ENCODE results near the gene MIOX. TPM values are rescaled to one million over a fixed set of nuclear protein-coding genes. Genes with fewer than 3 reads are reported as not detected.
A peak's percentile ranks its signal among the peaks of the same experiment; 100 is the strongest.

Gene MIOX
- total RNA-seq, 2 experiments from 2014 or later: 0.23 TPM; not detected in 1

DNA sequence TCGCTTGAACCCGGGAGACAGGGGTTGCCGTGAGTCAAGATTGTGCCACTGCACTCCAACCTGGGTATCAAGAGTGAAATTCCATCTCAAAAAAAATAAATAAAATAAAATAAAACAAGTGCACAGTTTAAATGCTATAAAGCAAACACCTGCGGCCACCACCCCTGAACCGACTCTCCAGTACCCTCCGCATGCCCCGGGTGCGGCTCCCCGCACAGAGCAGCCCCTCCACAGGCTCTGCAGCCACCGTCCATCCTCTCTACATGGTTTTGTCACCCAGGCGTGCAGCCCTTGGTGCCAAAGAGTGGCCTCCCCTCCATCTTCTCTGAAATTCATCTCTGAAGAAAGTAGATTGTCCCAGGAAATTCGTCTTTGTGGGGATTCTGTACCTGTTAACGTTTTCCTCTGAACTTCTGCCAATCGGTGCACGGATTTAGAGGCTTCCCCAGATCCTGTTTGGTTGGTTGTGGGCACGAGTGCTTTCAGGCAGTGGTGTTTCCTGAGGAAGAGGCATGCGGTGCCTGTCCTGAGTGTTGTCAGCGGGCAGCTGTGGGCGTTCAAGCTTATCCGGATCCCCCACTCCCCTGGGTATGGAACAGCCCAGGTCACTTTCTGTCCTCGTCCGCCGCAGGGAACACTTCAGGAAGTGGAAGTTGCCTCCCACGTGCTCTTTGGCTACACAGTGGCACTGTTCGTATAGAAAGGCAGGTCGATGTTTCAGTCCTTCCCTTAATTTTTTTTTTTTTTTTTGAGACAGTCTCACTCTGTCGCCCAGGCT is 4.1 kb downstream of the MIOX start:
- Mint-ChIP-seq H3K27ac (peak overlapping the region; percentile 46), H3K4me3 (no peak overlapping the region), H3K9me3 (no peaks in the 10 kb centered on the region), H3K27me3 (peaks cover 10% of the 10 kb centered on the region), H3K36me3 (ENCODE audit: low read depth) (no peaks in the 10 kb centered on the region), H3K4me1 (peaks cover 11% of the 10 kb centered on the region)
- ChIA-PET POLR2A (interaction anchor here (0.6 kb wide), 1 partner anchor 15 kb away, joined by 3 read pairs; no protein-coding TSS in a partner anchor), CTCF (interaction anchor here (1.0 to 1.7 kb wide), 2 partner anchors 7 to 35 kb away, joined by 3 to 5 read pairs; no protein-coding TSS in a partner anchor)
- no peak for DNase-seq

DNA sequence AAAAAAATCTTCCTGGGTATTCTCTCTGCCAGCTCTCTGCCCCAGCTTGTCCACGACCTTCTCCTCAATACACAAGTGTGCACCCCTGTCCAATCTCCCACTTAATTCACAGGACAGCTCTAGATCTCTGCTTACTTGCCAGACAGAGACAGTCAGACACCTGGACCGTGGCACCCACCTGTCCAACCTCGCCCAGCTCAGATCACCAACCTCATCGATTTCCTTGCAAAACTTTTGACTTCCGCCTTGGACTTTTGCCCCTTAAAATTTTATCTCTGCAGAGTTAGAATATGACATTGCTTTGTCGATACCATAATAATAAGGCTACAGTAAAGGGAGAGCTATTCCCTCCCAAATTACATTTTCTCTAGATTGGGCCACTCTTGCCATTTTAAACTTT is 10.4 kb downstream of the MIOX start:
- no peak for DNase-seq
- CTCF ChIA-PET: interaction anchor here (0.6 to 3.6 kb wide), 13 partner anchors 7 to 354 kb away, joined by 3 to 13 read pairs (median 4); partner anchors contain the start of genes LMF2, NCAPH2, SCO2 and SYCE3
- no peak overlapping the region for H3K27ac Mint-ChIP-seq
- H3K4me1 Mint-ChIP-seq: peaks cover 11% of the 10 kb centered on the region
- POLR2A ChIA-PET: no interaction called here
- H3K4me3 Mint-ChIP-seq: no peak overlapping the region
- H3K27me3 Mint-ChIP-seq: peaks cover 14% of the 10 kb centered on the region
- H3K9me3 Mint-ChIP-seq: no peaks in the 10 kb centered on the region
- H3K36me3 Mint-ChIP-seq (ENCODE audit: low read depth): no peaks in the 10 kb centered on the region

DNA sequence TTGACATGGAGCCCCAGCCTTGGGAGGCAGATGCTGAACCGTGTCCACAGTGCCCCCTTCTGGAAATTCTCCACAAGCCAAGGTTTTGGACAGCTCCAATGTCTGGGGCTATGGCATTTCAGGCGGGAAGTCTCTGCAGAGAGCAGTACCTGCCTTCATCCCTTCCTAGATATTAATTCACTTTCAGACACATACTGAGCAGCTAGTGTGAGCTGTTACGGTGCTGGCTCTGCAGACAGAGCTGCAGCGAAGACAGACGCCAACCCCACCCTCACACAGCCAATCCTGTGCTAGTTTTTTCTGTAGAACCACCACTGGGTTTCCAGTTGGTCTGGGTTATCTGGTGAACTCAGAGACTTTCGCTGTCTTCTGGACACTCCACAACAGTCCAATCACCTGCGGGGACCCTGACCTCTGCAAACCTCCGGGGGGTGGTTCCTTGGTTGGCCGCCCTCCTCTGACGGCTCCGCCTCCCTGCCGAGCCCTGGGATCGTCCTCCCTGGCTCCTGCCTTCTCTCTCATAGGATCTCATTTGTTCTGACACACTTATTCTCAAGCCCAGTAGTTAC is 11.7 kb downstream of the MIOX start:
- POLR2A ChIA-PET: no interaction called here
- Mint-ChIP-seq H3K9me3 (no peaks in the 10 kb centered on the region), H3K4me3 (no peak overlapping the region), H3K4me1 (peaks cover 11% of the 10 kb centered on the region), H3K27me3 (peaks cover 12% of the 10 kb centered on the region), H3K36me3 (ENCODE audit: low read depth) (no peaks in the 10 kb centered on the region), H3K27ac (peak overlapping the region; percentile 17)
- CTCF ChIA-PET: interaction anchor here (0.6 to 3.6 kb wide), 21 partner anchors 8 to 254 kb away, joined by 3 to 13 read pairs (median 5); partner anchors contain the start of genes HDAC10, LMF2, MIOX and NCAPH2
- peak; percentile 78 for DNase-seq

DNA sequence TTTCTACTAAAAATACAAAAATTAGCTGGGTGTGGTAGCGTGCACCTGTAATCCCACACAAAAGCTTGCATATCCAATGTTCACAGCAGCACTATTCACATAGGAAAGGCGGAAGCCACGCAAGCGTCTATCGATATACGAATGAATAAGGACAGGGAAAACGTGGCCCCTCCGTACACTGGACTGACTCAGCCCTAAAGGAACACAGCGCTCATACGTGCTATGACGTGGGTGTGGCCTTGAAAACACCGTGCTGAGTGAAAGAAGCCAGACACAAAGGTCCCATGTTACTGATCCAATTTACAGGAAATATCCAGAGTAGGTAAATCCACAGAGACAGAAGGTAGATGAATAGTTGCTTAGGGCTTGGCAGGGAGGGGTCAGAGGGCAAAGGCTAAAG is 13.8 kb downstream of the MIOX start:
- peaks cover 9% of the 10 kb centered on the region for H3K27me3 Mint-ChIP-seq
- ChIA-PET POLR2A (no interaction called here), CTCF (interaction anchor here (3.6 kb wide), 1 partner anchor 27 kb away, joined by 13 read pairs; no protein-coding TSS in a partner anchor)
- no peaks in the 10 kb centered on the region for H3K36me3 Mint-ChIP-seq (ENCODE audit: low read depth)
- peaks cover 11% of the 10 kb centered on the region for H3K4me1 Mint-ChIP-seq
- H3K4me3 Mint-ChIP-seq: no peak overlapping the region
- no peak for DNase-seq
- H3K9me3 Mint-ChIP-seq: no peaks in the 10 kb centered on the region
- no peak overlapping the region for H3K27ac Mint-ChIP-seq

DNA sequence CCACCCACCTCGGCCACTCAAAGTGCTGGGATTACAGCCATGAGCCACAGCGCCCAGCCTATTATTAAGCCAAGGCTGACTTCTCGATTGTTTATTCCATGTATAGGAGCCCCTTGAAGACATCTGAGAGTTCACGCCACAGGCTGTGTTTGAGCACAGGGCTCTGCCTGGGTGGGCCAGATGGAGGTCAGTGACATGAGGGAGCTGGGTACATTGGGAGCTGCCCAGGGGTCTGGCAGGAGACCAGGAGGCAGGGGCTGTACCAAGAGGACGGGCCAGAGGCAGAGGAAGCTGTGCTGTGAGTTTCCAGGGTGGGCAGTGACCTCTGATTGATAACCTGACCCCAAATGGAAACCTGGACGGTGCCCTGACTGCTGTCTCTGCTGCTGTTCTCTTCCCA is 15.4 kb downstream of the MIOX start:
- CTCF ChIA-PET: interaction anchor here (0.6 to 3.3 kb wide), 5 partner anchors 24 to 226 kb away, joined by 3 to 12 read pairs (median 3); partner anchors contain the start of gene SCO2
- no peak for DNase-seq
- POLR2A ChIA-PET: no interaction called here
- Mint-ChIP-seq H3K4me1 (peaks cover 11% of the 10 kb centered on the region), H3K27me3 (peaks cover 5% of the 10 kb centered on the region), H3K36me3 (ENCODE audit: low read depth) (peaks cover under 1% of the 10 kb centered on the region), H3K4me3 (no peak overlapping the region), H3K9me3 (no peaks in the 10 kb centered on the region), H3K27ac (peak overlapping the region; percentile 54)

DNA sequence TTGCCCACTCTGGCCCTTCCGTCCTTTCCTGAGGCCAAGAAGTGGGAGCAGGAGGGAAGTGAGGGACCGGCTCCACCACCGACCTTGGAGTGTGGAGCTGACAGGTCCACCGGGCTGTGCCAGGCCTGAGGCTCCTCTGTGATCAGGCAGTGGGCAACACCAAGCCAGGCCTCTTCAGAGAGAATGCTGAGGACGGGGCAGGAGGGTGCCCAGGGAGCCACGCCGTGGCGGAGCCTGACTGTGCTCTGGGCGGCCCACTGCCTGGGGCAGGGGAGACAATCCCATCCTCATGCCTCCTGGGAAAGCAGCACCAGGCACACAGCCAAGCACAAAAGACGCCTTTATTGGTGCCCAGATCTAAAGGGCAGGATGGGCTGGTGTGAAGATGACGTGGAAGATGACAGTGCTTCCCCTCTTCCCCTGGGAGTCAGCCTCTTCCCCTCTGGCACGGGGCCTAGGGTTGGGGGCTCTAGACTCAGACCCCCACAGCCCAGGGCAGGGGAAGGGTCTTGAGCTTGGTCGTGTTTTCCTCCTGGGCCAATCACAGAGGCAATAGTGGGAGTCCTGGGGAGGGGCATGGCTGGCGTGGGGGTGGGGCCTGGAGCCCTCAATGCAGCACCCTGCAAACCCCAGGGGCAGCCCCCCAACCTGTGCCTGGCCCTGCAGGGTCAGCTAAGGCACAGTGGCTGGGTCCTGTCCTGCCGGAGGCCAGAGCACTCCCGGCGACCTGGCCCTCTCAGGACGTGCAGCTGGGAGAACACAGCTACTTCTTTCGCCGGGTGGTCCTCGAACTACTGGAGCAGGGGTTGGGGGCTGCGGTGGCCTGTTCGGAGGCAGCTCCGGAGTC is 16.2 kb downstream of the MIOX start:
- ChIA-PET POLR2A (no interaction called here), CTCF (interaction anchor here (1.4 to 3.3 kb wide), 3 partner anchors 17 to 227 kb away, joined by 3 to 12 read pairs (median 6); partner anchors contain the start of gene SCO2)
- no peak for DNase-seq
- Mint-ChIP-seq H3K27ac (no peak overlapping the region), H3K9me3 (no peaks in the 10 kb centered on the region), H3K36me3 (ENCODE audit: low read depth) (peaks cover 4% of the 10 kb centered on the region), H3K4me3 (no peak overlapping the region), H3K4me1 (peaks cover 9% of the 10 kb centered on the region), H3K27me3 (peaks cover under 1% of the 10 kb centered on the region)

DNA sequence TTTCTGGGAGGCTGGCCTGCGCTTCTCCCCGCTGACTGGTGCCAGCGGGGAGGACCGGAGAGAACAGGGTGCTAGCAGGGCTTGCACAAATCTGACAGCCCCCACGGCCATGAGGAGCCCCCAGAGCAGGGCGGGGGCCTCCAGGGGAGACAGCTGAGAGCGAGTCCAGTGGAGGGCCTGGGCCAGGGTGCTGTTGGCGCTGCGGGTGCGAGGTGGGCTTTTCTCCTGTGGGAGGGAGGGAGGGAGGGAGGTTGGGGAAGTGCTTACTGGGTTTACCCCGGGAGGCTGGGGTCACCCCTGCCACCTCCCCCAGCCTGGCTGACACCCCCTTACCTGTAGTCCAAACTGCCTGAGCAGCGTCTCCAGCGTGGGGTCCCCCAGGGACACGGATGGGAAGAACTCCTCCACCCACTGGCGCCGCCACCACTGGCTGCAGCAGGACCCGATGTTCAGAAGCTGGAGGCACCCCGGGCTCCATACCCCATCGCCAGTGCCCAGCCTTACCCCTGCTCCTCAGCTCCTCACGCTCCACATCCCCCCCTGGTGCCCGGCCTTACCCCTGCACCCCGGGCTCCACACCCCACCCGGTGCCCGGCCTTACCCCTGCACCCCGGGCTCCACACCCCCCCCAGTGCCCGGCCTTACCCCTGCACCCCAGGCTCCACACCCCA is 17.0 kb downstream of the MIOX start:
- peaks cover 4% of the 10 kb centered on the region for H3K4me1 Mint-ChIP-seq
- no peak overlapping the region for H3K27ac Mint-ChIP-seq
- no peaks in the 10 kb centered on the region for H3K9me3 Mint-ChIP-seq
- H3K36me3 Mint-ChIP-seq (ENCODE audit: low read depth): peaks cover 4% of the 10 kb centered on the region
- POLR2A ChIA-PET: no interaction called here
- DNase-seq: no peak
- no peak overlapping the region for H3K4me3 Mint-ChIP-seq
- H3K27me3 Mint-ChIP-seq: no peaks in the 10 kb centered on the region
- CTCF ChIA-PET: interaction anchor here (1.4 to 3.3 kb wide), 2 partner anchors 18 to 22 kb away, joined by 3 to 12 read pairs; partner anchors contain the start of gene SCO2

DNA sequence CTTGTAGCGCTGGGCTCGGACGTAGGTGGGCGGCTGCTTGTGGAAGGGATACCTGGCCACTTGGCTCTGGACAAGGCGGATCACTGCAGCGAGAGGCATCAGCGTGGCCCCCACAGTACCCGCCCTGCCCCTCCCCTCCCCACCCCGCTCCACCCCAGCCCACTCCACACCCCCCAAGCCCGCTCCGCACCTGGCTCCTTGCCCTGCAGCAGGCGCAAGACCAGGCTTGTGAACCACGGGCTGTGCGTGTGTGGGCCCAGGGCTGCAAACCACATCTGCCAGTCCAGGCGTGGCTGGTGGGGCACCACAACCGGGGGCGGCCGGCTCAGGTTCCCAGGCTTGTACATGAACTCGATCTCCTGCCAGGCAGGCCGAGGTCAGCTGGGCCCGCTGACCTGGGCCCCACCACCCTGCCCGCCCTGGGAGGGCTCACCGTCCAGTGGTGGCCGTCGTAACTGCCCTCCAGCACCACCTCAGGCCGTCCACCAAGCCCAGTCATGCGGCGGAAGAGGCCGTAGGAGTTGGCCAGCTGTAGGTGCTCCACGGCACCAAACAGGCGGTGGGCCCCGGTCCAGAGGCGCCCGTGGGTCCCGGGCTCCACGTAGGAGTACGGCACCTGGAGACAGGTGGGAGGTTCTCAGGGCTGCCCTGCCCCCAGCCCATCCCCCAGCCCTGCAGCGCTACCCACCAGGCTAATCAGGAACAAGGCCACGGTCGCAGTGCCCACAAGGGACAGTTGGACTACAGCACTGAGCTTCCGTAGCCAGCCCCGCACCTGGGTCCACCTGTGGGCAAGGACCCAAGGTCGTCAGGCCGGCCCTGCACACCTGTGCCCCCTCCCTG is 17.9 kb downstream of the MIOX start:
- Mint-ChIP-seq H3K4me3 (peak overlapping the region; percentile 32), H3K27ac (no peak overlapping the region), H3K4me1 (peaks cover 11% of the 10 kb centered on the region), H3K9me3 (no peaks in the 10 kb centered on the region), H3K27me3 (no peaks in the 10 kb centered on the region), H3K36me3 (ENCODE audit: low read depth) (peaks cover 6% of the 10 kb centered on the region)
- POLR2A ChIA-PET: no interaction called here
- CTCF ChIA-PET: interaction anchor here (1.0 to 3.3 kb wide), 4 partner anchors 19 to 32 kb away, joined by 3 to 12 read pairs (median 4); partner anchors contain the start of gene SCO2
- DNase-seq: no peak

DNA sequence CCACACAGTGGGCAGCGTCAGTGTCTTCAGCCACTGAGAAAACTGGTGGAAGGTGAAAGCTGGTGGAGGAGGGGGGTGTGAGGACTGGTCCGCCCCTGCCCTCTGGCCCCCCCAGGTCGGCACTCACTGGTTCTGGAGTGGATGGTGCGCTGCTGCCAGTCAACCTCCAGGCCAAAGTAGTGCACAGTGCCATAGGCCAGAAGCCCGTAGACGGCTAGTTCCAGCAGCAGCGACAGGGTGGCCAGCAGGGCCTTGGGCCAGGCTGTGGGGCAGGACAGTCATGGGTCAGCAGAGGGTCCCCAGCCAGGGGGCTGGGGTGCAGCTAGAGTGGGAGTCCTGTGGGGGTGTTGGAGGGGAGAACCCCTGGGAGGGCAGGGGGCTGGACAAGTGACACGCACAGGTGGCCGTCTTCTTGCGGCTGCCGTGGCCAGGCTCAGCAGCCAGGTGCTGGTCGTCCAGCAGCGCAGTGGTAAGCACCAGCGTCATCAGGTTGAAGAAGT is 18.7 kb downstream of the MIOX start:
- Mint-ChIP-seq H3K36me3 (ENCODE audit: low read depth) (peaks cover 7% of the 10 kb centered on the region), H3K27ac (no peak overlapping the region), H3K9me3 (no peaks in the 10 kb centered on the region), H3K4me3 (peak overlapping the region; percentile 32), H3K4me1 (peaks cover 15% of the 10 kb centered on the region), H3K27me3 (no peaks in the 10 kb centered on the region)
- no peak for DNase-seq
- CTCF ChIA-PET: interaction anchor here (1.0 to 1.1 kb wide), 2 partner anchors 20 to 32 kb away, joined by 4 read pairs; partner anchors contain the start of gene SCO2
- POLR2A ChIA-PET: no interaction called here

DNA sequence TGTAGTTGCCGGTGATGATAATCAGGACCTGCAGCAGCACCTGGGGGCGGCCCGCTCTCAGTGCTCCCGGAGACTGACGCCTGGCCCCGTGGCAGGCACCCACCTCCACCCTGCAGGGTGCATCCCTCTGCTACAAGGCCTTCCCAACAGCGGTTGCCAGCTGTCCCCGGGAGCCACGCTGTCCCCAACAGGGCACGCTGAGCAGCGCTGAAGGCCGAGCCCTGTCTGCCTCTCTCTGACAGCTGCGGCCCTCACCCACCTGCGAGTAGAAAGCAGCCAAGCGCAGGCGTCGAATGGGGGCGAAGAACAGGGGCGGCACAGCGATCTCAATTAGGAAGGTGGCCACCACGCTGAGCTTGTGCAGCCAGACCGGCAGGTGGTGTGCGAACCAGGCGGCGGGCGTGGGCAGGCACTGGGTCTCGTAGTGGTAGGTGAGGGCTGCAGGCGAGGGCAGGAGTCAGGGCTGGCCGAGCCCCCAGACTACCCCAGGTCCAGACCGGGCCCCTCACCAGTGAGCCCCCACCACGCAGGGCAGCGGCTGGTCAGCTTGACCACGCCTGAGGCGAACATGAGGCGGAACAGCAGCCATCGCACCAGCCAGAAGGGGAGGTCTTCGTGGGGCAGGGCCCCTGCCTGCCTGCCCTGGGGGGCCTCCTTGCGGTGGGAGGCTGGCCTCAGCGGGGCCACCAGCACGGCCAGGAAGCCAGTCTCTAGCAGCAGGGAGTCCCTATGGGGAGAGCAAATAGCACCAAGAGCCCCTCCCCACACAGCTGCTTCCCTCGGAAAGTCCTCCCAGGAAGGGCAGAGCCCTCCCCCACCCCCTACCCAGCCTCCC is 19.3 kb downstream of the MIOX start:
- CTCF ChIA-PET: interaction anchor here (0.5 to 1.4 kb wide), 3 partner anchors 8 to 211 kb away, joined by 3 to 4 read pairs (median 3); partner anchors contain the start of gene SCO2
- Mint-ChIP-seq H3K36me3 (ENCODE audit: low read depth) (peaks cover 7% of the 10 kb centered on the region), H3K9me3 (no peaks in the 10 kb centered on the region), H3K4me1 (peaks cover 17% of the 10 kb centered on the region), H3K4me3 (peak overlapping the region; percentile 96), H3K27ac (peak overlapping the region; percentile 93), H3K27me3 (no peaks in the 10 kb centered on the region)
- POLR2A ChIA-PET: interaction anchor here (0.6 kb wide), 1 partner anchor 15 kb away, joined by 3 read pairs; no protein-coding TSS in a partner anchor
- no peak for DNase-seq
